ENCODE measurements around the gene MAN1C1. TPM values are rescaled to one million over a fixed set of nuclear protein-coding genes. Genes with fewer than 3 reads are reported as not detected.

The MAN1C1 gene
- total RNA-seq, 2 experiments from 2014 or later, result 22.3 to 24.1 TPM

DNA sequence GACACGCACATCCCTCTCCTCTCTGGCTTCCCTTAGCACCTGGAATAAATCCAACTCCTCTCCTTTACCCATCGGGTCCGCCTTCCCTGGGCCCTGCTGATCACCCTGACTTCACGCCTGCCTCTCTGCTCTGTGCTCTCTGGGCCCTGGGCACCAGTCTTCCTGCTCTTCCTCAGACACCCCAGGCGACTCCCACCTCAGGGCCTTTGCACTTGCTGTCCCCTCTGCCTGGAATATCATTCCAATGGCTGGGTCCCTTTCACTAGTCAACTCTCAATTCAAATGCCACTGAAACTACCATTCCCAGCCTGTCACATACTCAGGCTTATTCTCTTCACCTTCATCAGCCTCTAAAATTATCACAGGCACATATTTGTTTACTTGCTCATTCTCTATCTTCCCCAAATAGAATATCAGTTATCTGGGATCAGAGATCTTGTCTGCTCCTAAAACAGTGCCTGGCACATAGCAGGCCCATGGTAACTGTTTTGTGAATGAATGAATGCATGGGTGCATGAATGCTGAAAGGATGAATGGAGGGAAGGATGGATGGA is 156.2 kb downstream of the MAN1C1 start:
- H3K27ac Mint-ChIP-seq, result no peak overlapping the region
- ChIA-PET CTCF (no interaction called here), POLR2A (no interaction called here)
- H3K9me3 Mint-ChIP-seq, result no peaks in the 10 kb centered on the region
- DNase-seq, result no peak
- H3K4me1 Mint-ChIP-seq, result peaks cover 27% of the 10 kb centered on the region
- no peak overlapping the region for H3K4me3 Mint-ChIP-seq
- no peaks in the 10 kb centered on the region for H3K36me3 Mint-ChIP-seq (ENCODE audit: low read depth)
- H3K27me3 Mint-ChIP-seq, result peaks cover 2% of the 10 kb centered on the region

DNA sequence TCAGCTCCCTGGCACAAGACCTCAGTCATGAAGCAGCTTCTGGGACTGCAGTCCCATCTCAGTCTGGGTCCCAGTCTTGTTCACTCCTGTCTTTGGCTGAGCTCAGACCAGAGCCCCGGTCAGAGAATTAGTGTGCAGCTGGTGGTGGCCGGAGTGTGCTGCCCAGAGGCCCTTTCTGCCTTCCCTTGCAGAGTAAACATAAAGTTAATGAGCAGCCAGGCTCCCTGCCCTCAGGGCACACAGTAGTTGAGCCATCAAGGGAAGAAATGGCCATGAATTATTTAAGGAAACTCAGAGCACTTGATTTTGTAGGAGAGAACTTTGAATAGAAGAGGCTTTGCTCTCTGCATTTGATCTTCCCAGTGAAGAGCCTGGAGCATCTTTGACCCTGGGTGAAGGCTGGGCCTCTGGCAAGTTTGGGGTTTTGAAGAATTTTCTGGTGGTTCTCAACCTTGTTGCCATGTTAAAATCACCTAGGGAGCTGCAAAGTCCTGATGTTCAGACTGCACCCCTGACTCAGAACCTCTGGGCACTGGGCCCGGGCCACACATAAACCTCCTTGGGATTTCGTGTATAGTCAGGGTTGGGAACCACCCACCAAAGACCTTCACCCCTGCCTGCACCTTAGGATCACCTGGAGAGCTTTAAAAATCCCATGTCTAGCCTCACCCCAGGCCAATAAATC is 157.0 kb downstream of the MAN1C1 start:
- no peak for DNase-seq
- ChIA-PET POLR2A (interaction anchor here (1.0 to 2.2 kb wide), 5 partner anchors 15 to 230 kb away, joined by 3 to 19 read pairs (median 4); no protein-coding TSS in a partner anchor), CTCF (interaction anchor here (0.7 kb wide), 1 partner anchor 462 kb away, joined by 4 read pairs; no protein-coding TSS in a partner anchor)
- Mint-ChIP-seq H3K4me3 (no peak overlapping the region), H3K9me3 (no peaks in the 10 kb centered on the region), H3K27me3 (peaks cover 2% of the 10 kb centered on the region), H3K4me1 (peaks cover 27% of the 10 kb centered on the region), H3K27ac (no peak overlapping the region), H3K36me3 (ENCODE audit: low read depth) (no peaks in the 10 kb centered on the region)

DNA sequence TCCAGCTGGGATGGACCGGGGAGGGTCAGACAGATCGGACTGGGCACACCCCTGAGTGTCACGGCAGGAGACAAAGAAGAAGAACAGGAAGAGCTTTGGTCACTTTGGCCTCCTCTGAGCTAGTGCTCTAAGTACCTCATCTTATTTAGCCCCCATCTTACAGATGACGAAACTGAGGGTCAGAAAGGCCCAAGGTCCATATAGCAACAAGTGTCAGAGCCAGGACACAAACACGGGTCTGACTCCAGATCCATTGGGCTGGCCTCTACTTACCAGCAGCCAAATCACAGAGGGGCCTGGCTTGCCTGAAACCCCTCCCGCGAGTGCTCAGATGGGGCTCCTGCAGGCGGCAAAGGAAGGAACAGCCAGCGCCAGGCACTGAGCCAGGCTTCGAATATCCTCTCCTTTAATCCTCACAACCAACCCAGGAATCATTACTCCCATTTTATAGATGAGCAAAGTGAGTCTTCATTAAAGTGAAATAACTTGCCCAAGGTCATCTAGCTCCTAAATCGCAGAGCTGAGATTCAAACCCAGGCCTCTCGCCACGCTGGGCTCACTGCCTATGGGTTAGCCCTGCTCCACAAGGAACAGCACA is 157.7 kb downstream of the MAN1C1 start:
- H3K4me3 Mint-ChIP-seq, result no peak overlapping the region
- H3K36me3 Mint-ChIP-seq (ENCODE audit: low read depth), result no peaks in the 10 kb centered on the region
- POLR2A ChIA-PET, result interaction anchor here (0.7 to 2.2 kb wide), 9 partner anchors 14 to 542 kb away, joined by 3 to 19 read pairs (median 3); partner anchors contain the start of genes MTFR1L and SYF2
- H3K9me3 Mint-ChIP-seq, result no peaks in the 10 kb centered on the region
- CTCF ChIA-PET, result interaction anchor here (0.7 to 1.9 kb wide), 7 partner anchors 28 to 461 kb away, joined by 3 to 6 read pairs (median 4); no protein-coding TSS in a partner anchor
- H3K4me1 Mint-ChIP-seq, result peaks cover 27% of the 10 kb centered on the region
- H3K27me3 Mint-ChIP-seq, result peaks cover 2% of the 10 kb centered on the region
- no peak overlapping the region for H3K27ac Mint-ChIP-seq
- DNase-seq, result no peak

DNA sequence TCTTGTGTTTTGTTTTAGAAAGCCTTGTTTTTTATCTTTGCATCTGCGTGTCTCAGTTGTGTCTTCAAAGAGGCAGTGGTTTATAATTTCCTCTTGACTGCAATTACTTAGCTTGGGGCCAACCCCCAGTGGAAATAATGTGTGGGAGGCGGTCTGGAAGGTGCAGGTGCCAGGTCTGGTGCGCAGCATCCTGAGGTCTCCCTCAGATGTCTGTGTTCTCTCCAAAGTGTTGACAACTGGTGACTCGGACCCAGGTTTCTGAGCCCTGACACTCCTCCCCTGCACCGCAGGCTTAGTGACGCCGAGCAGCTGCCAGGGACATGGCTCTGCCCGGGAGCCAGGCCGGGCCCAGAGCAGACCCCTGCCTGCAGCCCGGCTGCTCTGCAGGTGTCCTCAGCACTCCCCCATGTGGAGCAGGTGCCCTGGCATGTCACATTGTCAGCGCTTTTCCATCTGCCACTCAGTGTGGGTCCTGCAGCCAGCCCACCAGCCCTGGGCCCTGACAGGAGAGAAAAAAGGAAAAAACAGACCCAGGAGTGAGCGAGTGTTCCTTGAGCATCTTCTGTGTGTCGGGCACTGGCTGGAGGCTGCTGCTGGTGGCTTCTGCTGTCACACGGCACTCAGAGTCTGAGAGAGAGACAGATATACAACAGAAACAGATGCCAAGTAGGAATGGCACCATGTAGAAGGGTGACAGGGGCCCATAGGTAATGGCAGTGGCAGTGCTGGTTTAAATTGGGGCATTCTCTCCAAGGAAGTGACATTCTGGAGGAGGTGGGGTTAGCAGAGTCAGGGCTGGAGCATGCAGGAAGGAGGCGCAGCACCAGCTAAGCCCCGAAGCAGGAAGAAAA is 158.6 kb downstream of the MAN1C1 start:
- Mint-ChIP-seq H3K36me3 (ENCODE audit: low read depth) (no peaks in the 10 kb centered on the region), H3K27ac (peak overlapping the region; percentile 54), H3K4me3 (peak overlapping the region; percentile 3), H3K27me3 (peaks cover 2% of the 10 kb centered on the region), H3K9me3 (no peaks in the 10 kb centered on the region), H3K4me1 (peaks cover 27% of the 10 kb centered on the region)
- CTCF ChIA-PET, result interaction anchor here (0.6 to 1.9 kb wide), 7 partner anchors 27 to 227 kb away, joined by 3 to 6 read pairs (median 3); no protein-coding TSS in a partner anchor
- POLR2A ChIA-PET, result interaction anchor here (0.7 to 2.2 kb wide), 9 partner anchors 15 to 543 kb away, joined by 3 to 19 read pairs (median 3); partner anchors contain the start of genes MTFR1L, SELENON and SYF2
- peak; percentile 78 for DNase-seq

DNA sequence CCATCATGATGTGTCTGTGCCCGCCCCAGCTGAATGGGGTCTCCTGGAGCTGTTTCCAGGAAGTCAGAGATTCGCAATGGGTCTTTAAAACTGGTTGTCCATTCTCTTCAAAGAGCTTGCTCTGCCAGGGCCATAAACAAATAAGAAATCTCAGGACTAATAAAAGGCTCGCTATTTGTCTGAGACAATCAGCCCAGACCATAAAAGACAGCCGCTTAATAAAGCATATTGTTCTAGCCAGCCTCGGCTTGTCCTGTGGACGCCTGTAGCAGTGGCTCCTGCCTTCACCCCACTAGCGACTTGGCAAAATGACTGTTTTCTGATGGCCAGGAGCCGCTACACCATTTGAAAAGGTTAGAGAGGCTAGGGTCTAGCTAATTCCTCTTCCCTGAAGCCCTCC is 162.8 kb downstream of the MAN1C1 start:
- H3K9me3 Mint-ChIP-seq, result no peaks in the 10 kb centered on the region
- no peaks in the 10 kb centered on the region for H3K36me3 Mint-ChIP-seq (ENCODE audit: low read depth)
- no peak for DNase-seq
- no peak overlapping the region for H3K27ac Mint-ChIP-seq
- ChIA-PET CTCF (no interaction called here), POLR2A (no interaction called here)
- no peaks in the 10 kb centered on the region for H3K27me3 Mint-ChIP-seq
- H3K4me1 Mint-ChIP-seq, result peaks cover 16% of the 10 kb centered on the region
- H3K4me3 Mint-ChIP-seq, result no peak overlapping the region

DNA sequence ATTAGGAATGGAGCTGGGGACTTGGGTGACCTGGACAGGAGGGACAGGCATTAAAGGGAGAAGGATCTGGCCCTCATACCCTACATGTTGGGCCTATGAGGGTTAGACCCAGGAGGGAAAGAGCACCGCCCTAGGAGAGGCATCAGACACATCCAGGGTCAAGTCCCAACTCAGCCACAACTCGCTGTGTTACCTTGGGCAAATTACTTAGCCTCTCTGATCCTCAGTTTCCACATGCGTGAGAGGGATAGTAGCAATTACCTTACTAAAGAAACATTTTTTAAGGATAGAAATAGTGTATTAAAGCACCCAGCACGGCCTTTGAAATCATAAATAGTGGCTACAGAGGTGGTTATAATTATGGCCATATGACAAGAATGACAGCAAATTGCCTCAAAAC is 163.3 kb downstream of the MAN1C1 start:
- no peaks in the 10 kb centered on the region for H3K27me3 Mint-ChIP-seq
- peaks cover 11% of the 10 kb centered on the region for H3K4me1 Mint-ChIP-seq
- H3K36me3 Mint-ChIP-seq (ENCODE audit: low read depth), result no peaks in the 10 kb centered on the region
- H3K27ac Mint-ChIP-seq, result no peak overlapping the region
- H3K9me3 Mint-ChIP-seq, result no peaks in the 10 kb centered on the region
- H3K4me3 Mint-ChIP-seq, result no peak overlapping the region
- no peak for DNase-seq
- POLR2A ChIA-PET, result no interaction called here
- CTCF ChIA-PET, result no interaction called here

DNA sequence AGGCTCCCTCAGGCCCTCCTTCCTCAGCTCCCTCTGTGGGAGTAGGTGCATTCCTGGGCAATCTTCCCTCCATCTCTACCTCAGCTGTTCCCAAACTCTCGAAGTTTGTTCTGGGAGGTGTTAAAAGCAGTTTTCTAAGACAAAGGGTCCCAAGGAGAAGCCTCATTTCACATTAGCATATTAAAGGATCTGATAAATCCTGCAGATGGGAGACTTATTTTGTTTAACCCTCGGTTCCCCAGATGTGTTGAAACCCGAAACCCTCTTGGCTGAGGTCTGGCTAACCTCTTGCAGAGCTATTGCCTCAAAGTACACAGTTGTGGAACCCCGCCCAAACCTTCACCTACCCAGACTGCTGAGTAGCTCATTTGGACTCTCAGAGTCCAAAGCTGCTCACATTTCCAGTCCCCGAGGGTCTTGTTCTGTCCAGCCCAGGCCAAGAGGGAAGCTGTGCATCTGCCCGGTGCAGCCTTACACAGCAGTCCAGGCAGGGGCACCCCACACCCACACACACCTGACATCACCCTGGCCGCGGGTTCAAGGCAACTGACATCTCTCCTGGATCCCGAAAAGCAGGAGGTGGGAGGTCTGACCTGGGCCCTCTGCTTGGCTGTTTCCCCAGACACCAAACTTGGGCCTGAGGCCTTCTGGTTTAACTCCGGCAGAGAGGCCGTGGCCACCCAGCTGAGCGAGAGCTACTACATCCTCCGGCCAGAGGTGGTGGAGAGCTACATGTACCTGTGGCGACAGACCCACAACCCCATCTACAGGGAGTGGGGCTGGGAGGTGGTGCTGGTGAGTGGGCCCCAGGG is 163.9 kb downstream of the MAN1C1 start:
- H3K9me3 Mint-ChIP-seq, result no peaks in the 10 kb centered on the region
- POLR2A ChIA-PET, result no interaction called here

DNA sequence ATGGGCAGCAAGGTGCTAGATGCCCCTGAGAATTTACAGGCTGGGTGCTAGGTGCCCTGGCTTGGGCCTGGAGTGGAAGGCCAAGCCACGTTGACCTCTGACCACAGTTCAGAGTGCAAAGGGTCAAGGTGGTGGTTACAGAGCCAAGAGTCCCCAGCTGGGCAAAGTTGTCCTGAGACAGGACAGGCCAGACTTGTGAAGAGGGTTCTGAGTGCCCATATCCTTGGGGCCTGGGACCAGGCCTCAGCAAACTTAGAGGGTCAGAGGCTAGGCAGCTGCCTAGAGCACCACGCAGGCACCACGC is 164.5 kb downstream of the MAN1C1 start:
- DNase-seq, result no peak
- H3K4me1 Mint-ChIP-seq, result peaks cover under 1% of the 10 kb centered on the region
- H3K27me3 Mint-ChIP-seq, result no peaks in the 10 kb centered on the region
- POLR2A ChIA-PET, result no interaction called here
- H3K36me3 Mint-ChIP-seq (ENCODE audit: low read depth), result no peaks in the 10 kb centered on the region
- no peaks in the 10 kb centered on the region for H3K9me3 Mint-ChIP-seq
- CTCF ChIA-PET, result no interaction called here
- H3K27ac Mint-ChIP-seq, result no peak overlapping the region
- H3K4me3 Mint-ChIP-seq, result no peak overlapping the region

More for the DNA sequence above, 163.9 kb downstream of the MAN1C1 start:
- H3K27me3 Mint-ChIP-seq, result no peaks in the 10 kb centered on the region
- H3K4me3 Mint-ChIP-seq, result no peak overlapping the region
- peaks cover 4% of the 10 kb centered on the region for H3K4me1 Mint-ChIP-seq
- no peak overlapping the region for H3K27ac Mint-ChIP-seq
- CTCF ChIA-PET, result no interaction called here
- no peaks in the 10 kb centered on the region for H3K36me3 Mint-ChIP-seq (ENCODE audit: low read depth)
- DNase-seq, result no peak

DNA sequence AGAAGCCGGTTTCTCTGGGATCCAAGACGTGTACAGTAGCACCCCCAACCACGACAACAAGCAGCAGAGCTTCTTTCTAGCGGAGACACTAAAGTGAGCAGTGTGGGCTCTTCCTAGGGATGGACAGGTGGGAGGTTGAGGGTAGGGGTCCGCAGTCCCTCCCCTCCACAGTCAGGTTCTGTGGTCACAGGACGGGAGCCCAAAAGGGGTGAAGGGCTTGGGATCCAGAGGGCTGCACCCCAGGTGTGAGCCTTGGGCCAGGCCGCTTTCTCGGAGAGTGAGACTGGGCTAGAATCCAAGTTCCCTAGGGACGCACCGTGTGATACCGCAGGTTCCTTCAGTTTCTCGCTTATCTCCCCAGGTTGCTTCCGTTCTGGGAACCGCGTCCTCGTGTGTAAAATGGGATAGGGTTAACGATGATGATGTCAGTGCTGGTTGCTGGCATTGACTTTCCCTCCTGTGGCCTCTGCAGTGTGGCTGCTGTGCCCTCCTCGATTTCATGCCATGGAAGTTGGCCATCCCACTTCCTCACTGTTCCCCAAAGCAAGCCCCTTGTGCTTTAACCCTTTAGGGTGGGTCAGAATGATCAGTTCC is 166.1 kb downstream of the MAN1C1 start:
- Mint-ChIP-seq H3K36me3 (ENCODE audit: low read depth) (no peaks in the 10 kb centered on the region), H3K4me3 (no peak overlapping the region), H3K4me1 (no peaks in the 10 kb centered on the region), H3K27me3 (no peaks in the 10 kb centered on the region), H3K9me3 (no peaks in the 10 kb centered on the region), H3K27ac (no peak overlapping the region)
- DNase-seq, result no peak
- POLR2A ChIA-PET, result no interaction called here
- CTCF ChIA-PET, result no interaction called here

DNA sequence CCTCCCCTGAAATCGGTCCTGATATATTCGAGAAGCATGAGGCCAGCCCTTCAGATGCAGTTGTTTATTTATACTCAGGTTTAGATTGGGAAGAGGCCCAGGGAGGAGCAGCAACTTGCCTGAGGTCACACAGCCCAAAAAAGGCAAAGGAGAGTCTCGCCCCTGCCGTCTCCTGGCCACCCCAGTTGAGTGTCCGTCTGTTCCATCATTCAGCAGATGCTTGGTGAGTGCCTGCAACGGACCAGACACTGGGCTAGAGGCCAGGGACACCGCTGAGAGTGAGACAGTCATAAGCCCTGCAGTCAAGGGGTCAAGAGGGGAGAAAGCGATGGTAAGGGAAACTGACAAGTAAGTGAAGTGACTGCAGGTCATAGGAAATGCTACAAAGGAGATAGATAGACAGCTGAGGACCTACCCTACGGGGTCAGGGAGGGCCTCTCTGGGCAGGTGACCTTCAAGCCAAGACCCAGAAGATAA is 168.0 kb downstream of the MAN1C1 start:
- CTCF ChIA-PET, result no interaction called here
- no peaks in the 10 kb centered on the region for H3K9me3 Mint-ChIP-seq
- H3K4me3 Mint-ChIP-seq, result no peak overlapping the region
- no peaks in the 10 kb centered on the region for H3K27me3 Mint-ChIP-seq
- POLR2A ChIA-PET, result no interaction called here
- DNase-seq, result no peak
- no peaks in the 10 kb centered on the region for H3K4me1 Mint-ChIP-seq
- no peaks in the 10 kb centered on the region for H3K36me3 Mint-ChIP-seq (ENCODE audit: low read depth)
- no peak overlapping the region for H3K27ac Mint-ChIP-seq

DNA sequence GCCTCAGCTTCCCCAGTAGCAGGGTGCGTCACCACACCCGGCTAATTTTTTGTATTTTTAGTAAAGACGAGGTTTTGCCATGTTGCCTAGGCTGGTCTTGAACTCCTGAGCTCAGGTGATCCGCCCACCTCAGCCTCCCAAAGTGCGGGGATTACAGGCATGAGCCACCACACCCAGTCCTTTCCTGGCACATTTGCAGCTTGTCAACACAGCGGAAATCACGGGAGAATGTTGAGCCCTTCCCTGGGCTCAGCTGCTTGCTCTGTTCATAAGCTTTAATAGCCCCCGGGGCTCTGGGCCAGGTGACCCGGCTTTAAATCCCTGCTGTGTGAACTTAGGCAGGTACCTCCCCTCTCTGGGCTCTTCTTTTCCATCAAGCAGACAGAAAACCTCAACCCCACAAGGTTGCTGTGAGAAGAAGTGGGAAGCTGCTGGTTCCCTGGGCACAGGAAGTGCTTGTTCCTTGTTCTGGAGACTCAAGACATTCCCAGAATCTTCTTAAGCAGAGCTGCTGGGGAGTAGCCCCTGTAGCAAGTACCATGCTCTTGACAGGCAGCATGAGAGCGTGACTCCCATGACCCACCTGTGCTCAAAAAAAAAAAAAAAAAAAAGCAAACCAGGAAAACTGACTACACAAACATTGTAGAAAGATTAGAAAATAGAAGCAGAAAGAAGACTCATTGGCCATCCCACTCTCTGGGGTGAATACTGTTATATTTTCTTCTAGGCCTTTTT is 168.9 kb downstream of the MAN1C1 start:
- H3K9me3 Mint-ChIP-seq, result no peaks in the 10 kb centered on the region
- no peaks in the 10 kb centered on the region for H3K4me1 Mint-ChIP-seq
- H3K27me3 Mint-ChIP-seq, result no peaks in the 10 kb centered on the region
- ChIA-PET CTCF (no interaction called here), POLR2A (no interaction called here)
- H3K36me3 Mint-ChIP-seq (ENCODE audit: low read depth), result no peaks in the 10 kb centered on the region
- no peak overlapping the region for H3K4me3 Mint-ChIP-seq
- no peak for DNase-seq
- no peak overlapping the region for H3K27ac Mint-ChIP-seq

Data from activated CD4-positive, alpha-beta memory T cell treated with anti-CD3 and anti-CD28 coated beads, Interleukin-2, amount 10 ng/mL, durations not matched to agents 7 days and 5 days (primary cell).